Ascending aorta (tissue), 2 donors: ENCODE results near the gene PIK3R3. TPM values are rescaled to one million over a fixed set of nuclear protein-coding genes. Genes with fewer than 3 reads are reported as not detected.

ENCODE experiments used
- DNase-seq, 2 donors: peaks; one replicate each; pipeline ENCODE4 v3.0.0-alpha.2; 2019; ENCODE audit warnings: low spot score in 2 of 2
- H3K27ac ChIP-seq, 2 donors: fragments of 200-600 bp; sonication (generic); one replicate each; pipeline ENCODE4 v1.5.1; 2016 to 2017; ENCODE audit warnings: mild to moderate bottlenecking in 1 of 2
- H3K27me3 ChIP-seq: fragments of 200-600 bp; sonication (generic); one replicate; pipeline ENCODE4 v1.5.1; 2017
- H3K36me3 ChIP-seq, 2 donors: fragments of 200-600 bp; sonication (generic); one replicate each; pipeline ENCODE4 v1.5.1; 2016
- H3K4me1 ChIP-seq, 2 donors: fragments of 200-600 bp; sonication (generic); one replicate each; pipeline ENCODE4 v1.5.1; 2016 to 2017; ENCODE audit warnings: mild to moderate bottlenecking in 1 of 2
- H3K4me3 ChIP-seq, 2 donors: fragments of 200-600 bp; sonication (generic); one replicate each; pipeline ENCODE4 v1.5.1; 2016 to 2017; ENCODE audit warnings: mild to moderate bottlenecking in 1 of 2
- H3K9me3 ChIP-seq, 2 donors: fragments of 200-600 bp; sonication (generic); one replicate each; pipeline ENCODE4 v1.5.1; 2016
- intact Hi-C: fragments of 100-400 bp; cut with DNase I; formaldehyde crosslinking; loops from one replicate; pipeline ENCODE4 v1.15.1; 2023
- total RNA-seq: library from RNA; depleted of rRNA; stranded (reverse); fragments of >200 nt; gene quantifications from one replicate; pipeline ENCODE4 v1.1.0, GENCODE V29; 2016
- TF ChIP-seq, protein P1 (sequence below), 3 experiments: fragments of 200-600 bp in 2 of 3; fragments of 450-650 bp in 1 of 3; sonication (generic) in 2 of 3; IDR thresholded peaks; one replicate each; pipeline ENCODE4 v1.5.1; 2016 to 2019; ENCODE audit warnings: antibody characterized with exemption in 3 of 3, mild to moderate bottlenecking in 1 of 3, moderate library complexity in 1 of 3

Gene PIK3R3
- total RNA-seq, 1 donor from 2014 or later: 33.1 TPM

DNA sequence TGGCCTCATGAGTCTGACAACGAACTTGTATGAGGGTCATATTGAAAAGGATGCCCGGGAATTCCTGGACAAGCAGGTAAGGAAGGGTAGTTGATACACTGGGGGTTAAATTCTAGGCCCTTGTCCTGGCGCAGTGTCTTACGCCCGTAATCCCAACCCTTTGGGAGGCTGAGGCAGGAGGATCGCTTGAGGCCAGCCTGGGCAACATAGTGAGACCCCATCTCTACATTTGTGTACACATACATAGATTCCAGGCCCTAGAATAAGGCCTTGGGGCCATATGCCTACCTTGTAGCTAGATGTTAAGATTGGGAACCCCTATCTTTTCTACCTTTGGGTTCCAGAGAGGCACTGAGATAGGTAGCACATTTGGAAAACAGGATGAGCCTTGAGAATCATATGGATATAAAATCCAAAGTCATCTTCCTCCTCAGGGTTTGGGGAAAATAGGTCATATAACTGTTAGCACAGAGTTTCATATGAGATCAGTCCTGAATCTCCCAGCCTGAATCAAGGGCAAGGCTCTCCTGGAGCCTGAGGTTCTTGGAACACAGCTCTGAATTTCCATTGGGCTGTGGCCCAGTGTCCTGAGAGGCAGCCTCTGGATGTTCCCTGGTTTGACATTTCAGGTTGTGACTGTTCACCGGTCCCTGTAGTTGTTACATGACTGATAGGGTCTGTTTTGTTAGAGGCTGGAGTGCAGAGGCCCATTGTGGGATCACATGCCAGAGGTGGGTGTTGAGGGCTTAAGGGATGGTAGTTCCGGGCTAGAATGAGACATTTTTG, 104.4 kb downstream of the PIK3R3 start:
- H3K36me3 ChIP-seq: peaks cover 26 to 56% of the 10 kb centered on the region in 2 donors
- H3K27ac ChIP-seq: no peak overlapping the region
- no peaks in the 10 kb centered on the region for H3K4me1 ChIP-seq
- no peak for DNase-seq
- H3K27me3 ChIP-seq: no peaks in the 10 kb centered on the region
- H3K4me3 ChIP-seq: no peak overlapping the region
- intact Hi-C loops: no loop called here
- H3K9me3 ChIP-seq: no peaks in the 10 kb centered on the region
- TF ChIP-seq, protein P1, sequence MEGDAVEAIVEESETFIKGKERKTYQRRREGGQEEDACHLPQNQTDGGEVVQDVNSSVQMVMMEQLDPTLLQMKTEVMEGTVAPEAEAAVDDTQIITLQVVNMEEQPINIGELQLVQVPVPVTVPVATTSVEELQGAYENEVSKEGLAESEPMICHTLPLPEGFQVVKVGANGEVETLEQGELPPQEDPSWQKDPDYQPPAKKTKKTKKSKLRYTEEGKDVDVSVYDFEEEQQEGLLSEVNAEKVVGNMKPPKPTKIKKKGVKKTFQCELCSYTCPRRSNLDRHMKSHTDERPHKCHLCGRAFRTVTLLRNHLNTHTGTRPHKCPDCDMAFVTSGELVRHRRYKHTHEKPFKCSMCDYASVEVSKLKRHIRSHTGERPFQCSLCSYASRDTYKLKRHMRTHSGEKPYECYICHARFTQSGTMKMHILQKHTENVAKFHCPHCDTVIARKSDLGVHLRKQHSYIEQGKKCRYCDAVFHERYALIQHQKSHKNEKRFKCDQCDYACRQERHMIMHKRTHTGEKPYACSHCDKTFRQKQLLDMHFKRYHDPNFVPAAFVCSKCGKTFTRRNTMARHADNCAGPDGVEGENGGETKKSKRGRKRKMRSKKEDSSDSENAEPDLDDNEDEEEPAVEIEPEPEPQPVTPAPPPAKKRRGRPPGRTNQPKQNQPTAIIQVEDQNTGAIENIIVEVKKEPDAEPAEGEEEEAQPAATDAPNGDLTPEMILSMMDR (IDR thresholded peaks at IDR 0.05): no peak

DNA sequence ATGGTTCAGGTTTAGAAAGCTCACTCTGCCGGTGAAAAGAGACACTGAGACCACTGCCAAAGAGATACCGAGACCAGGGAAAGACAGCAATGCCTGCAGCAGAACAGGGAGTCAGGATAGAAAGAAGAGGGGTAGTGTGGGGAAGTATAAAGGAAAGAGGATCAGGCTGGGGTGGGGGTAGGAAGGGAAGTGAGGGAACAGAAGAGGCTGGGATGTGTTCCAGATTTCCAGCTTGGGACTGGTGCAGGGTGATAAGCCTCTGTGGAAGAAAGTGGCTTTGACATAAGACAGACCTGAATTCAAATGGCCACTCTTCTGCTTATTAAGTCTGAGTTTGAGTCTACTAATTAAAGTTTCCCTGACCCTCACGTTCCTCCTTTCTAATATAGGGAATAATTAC, 105.9 kb downstream of the PIK3R3 start:
- H3K36me3 ChIP-seq: peaks cover 23 to 60% of the 10 kb centered on the region in 2 donors
- H3K27me3 ChIP-seq: no peaks in the 10 kb centered on the region
- H3K4me3 ChIP-seq: no peak overlapping the region
- no peak overlapping the region for H3K27ac ChIP-seq
- DNase-seq: no peak
- H3K4me1 ChIP-seq: no peaks in the 10 kb centered on the region
- intact Hi-C loops: no loop called here
- TF ChIP-seq, protein P1 (IDR thresholded peaks at IDR 0.05): no peak
- no peaks in the 10 kb centered on the region for H3K9me3 ChIP-seq

- no peaks in the 10 kb centered on the region for H3K9me3 ChIP-seq
- H3K36me3 ChIP-seq: peaks cover 8 to 32% of the 10 kb centered on the region in 2 donors
- no peak overlapping the region for H3K27ac ChIP-seq
- intact Hi-C loops: no loop called here
- H3K4me3 ChIP-seq: no peak overlapping the region
- no peaks in the 10 kb centered on the region for H3K27me3 ChIP-seq
- TF ChIP-seq, protein P1 (IDR thresholded peaks at IDR 0.05): no peak
- DNase-seq: no peak
- H3K4me1 ChIP-seq: no peaks in the 10 kb centered on the region
These were observed 111.1 kb downstream of the PIK3R3 start for GRCh38 chr1:46021046-46021996.

GRCh38 chr1:46020010-46020409, 112.4 kb downstream of the PIK3R3 start:
- no peak for DNase-seq
- Histone ChIP-seq H3K36me3 (peaks cover 8 to 32% of the 10 kb centered on the region in 2 donors), H3K27ac (no peak overlapping the region)

DNA sequence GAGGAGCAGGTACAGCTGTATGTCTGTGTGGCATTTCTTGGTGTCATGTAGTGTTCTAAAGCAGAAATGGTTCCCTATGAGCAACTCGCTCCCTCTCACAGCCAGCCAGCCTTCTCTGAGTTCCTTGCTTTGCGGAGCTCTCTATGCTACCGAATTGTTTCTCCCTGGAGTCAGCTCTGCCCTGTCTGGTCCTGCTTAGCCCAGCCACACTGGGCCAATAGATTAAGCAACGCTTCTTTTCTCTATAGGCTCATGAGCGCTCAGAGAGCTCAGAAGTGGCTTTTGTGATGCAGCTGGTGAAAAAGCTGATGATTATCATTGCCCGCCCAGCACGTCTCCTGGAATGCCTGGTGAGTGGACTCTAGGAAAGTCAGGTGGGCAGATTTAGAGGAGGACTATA, 113.1 kb downstream of the PIK3R3 start:
- Histone ChIP-seq H3K36me3 (peaks cover 8 to 28% of the 10 kb centered on the region in 2 donors), H3K4me3 (no peak overlapping the region), H3K9me3 (no peaks in the 10 kb centered on the region), H3K4me1 (no peaks in the 10 kb centered on the region), H3K27me3 (no peaks in the 10 kb centered on the region), H3K27ac (no peak overlapping the region)
- intact Hi-C loops: no loop called here
- TF ChIP-seq, protein P1 (IDR thresholded peaks at IDR 0.05): no peak
- DNase-seq: no peak

More at GRCh38 chr1:46020010-46020409, 112.4 kb downstream of the PIK3R3 start:
- intact Hi-C loops: no loop called here
- Histone ChIP-seq H3K27me3 (no peaks in the 10 kb centered on the region), H3K9me3 (no peaks in the 10 kb centered on the region), H3K4me3 (no peak overlapping the region), H3K4me1 (no peaks in the 10 kb centered on the region)
- TF ChIP-seq, protein P1 (IDR thresholded peaks at IDR 0.05): no peak
